Keratinocyte (primary cell): Measurements from ENCODE around the gene TAB2. TPM values are rescaled to one million over a fixed set of nuclear protein-coding genes. Genes with fewer than 3 reads are reported as not detected.

Source experiments
- DNase-seq: peaks from one replicate; pipeline ENCODE4 v3.0.0-alpha.2; 2011; ENCODE audit warnings: low read depth, missing footprints, low spot score
- FAIRE-seq: peaks from 2 replicates; lab custom pipeline; 2011; peaks lifted over from hg19 to GRCh38; lab: Jason Lieb, UNC
- H2AFZ ChIP-seq: 2 replicates; pipeline ENCODE4 v1.6.0; 2012; ENCODE audit warnings: low read length, control low read depth, inconsistent platforms; ENCODE audit not compliant: control insufficient read depth
- H3K27ac ChIP-seq: 2 replicates; pipeline ENCODE4 v1.5.1; 2011; ENCODE audit warnings: low read length; ENCODE audit not compliant: control insufficient read depth, insufficient read depth
- H3K27me3 ChIP-seq: 3 replicates; pipeline ENCODE4 v1.6.0; 2011; ENCODE audit warnings: low read length; ENCODE audit not compliant: control insufficient read depth, insufficient read depth; ENCODE audit errors: extremely low read depth
- H3K36me3 ChIP-seq, 2 experiments: 2 replicates in 1 of 2; 3 replicates in 1 of 2; pipeline ENCODE4 v1.5.1; 2011; ENCODE audit warnings: low read length in 2 of 2, mild to moderate bottlenecking in 1 of 2; ENCODE audit not compliant: control insufficient read depth in 2 of 2, insufficient read depth in 2 of 2; ENCODE audit errors: extremely low read depth in 1 of 2
- H3K4me1 ChIP-seq: 3 replicates; pipeline ENCODE4 v1.5.1; 2011; ENCODE audit warnings: low read length; ENCODE audit not compliant: control insufficient read depth, insufficient read depth; ENCODE audit errors: extremely low read depth
- H3K4me2 ChIP-seq: 3 replicates; pipeline ENCODE4 v1.6.0; 2011; ENCODE audit warnings: low read depth, low read length; ENCODE audit not compliant: control insufficient read depth, insufficient read depth; ENCODE audit errors: extremely low read depth
- H3K4me3 ChIP-seq, 3 experiments: fragments of 200-600 bp in 1 of 3; sonication (generic) in 1 of 3; 2 replicates in 2 of 3; 3 replicates in 1 of 3; pipeline ENCODE4 v1.5.1; 2011 to 2016; ENCODE audit warnings: low read length in 3 of 3, mild to moderate bottlenecking in 3 of 3, control low read depth in 2 of 3, inconsistent platforms in 1 of 3, low read depth in 1 of 3, mixed read lengths in 1 of 3, mixed run types in 1 of 3, moderate library complexity in 1 of 3; ENCODE audit not compliant: control insufficient read depth in 2 of 3, insufficient read depth in 2 of 3; ENCODE audit errors: extremely low read depth in 1 of 3
- H3K79me2 ChIP-seq: 2 replicates; pipeline ENCODE4 v1.6.0; 2012; ENCODE audit warnings: low read length; ENCODE audit not compliant: control insufficient read depth, insufficient read depth
- H3K9ac ChIP-seq: 3 replicates; pipeline ENCODE4 v1.6.0; 2011; ENCODE audit warnings: low read length; ENCODE audit not compliant: control insufficient read depth, insufficient read depth; ENCODE audit errors: extremely low read depth
- H3K9me1 ChIP-seq: 3 replicates; pipeline ENCODE4 v1.6.0; 2011; ENCODE audit warnings: low read length; ENCODE audit not compliant: control insufficient read depth, insufficient read depth; ENCODE audit errors: extremely low read depth
- H3K9me3 ChIP-seq: 2 replicates; pipeline ENCODE4 v1.5.1; 2012; ENCODE audit warnings: low read depth, low read length; ENCODE audit not compliant: control insufficient read depth
- H4K20me1 ChIP-seq: 3 replicates; pipeline ENCODE4 v1.6.0; 2011; ENCODE audit warnings: low read length; ENCODE audit not compliant: control insufficient read depth, insufficient read depth; ENCODE audit errors: extremely low read depth
- CTCF ChIP-seq, 3 experiments: IDR thresholded peaks in 1 of 3; conservative IDR thresholded peaks in 1 of 3; optimal IDR thresholded peaks in 1 of 3; 2 replicates in 2 of 3; 3 replicates in 1 of 3; pipeline versions ENCODE3 to v1.5.1; 2011; ENCODE audit warnings: low read length in 3 of 3, mild to moderate bottlenecking in 3 of 3, moderate library complexity in 2 of 3, control low read depth in 1 of 3, inconsistent platforms in 1 of 3; ENCODE audit not compliant: insufficient read depth in 2 of 3; ENCODE audit errors: extremely low read depth in 1 of 3
- EZH2 ChIP-seq: IDR thresholded peaks from one replicate; pipeline ENCODE4 v1.6.1; 2012; ENCODE audit warnings: inconsistent platforms, mild to moderate bottlenecking, low read length, moderate library complexity
- dilution Hi-C: fragments of 300-500 bp; cut with MboI; formaldehyde crosslinking; loops from one replicate; pipeline ENCODE4 v1.7.0; 2020; ENCODE audit warnings: low sequenced_read_pairs; ENCODE audit not compliant: extremely low pct_ligation_motif_present
- polyA plus RNA-seq, 5 experiments: library from polyadenylated mRNA; depleted of rRNA in 3 of 5; stranded (reverse) in 3 of 5; stranded (forward) in 1 of 5; unstranded in 1 of 5; fragments of >200 nt; gene quantifications; 1 replicate in 1 of 5; 2 replicates in 3 of 5; 3 replicates in 1 of 5; pipeline versions ENCODE4 v1.2.1 to v1.2.3, GENCODE V29; 2011 to 2012; ENCODE audit warnings: missing spikeins in 2 of 5, low read depth in 1 of 5, low replicate concordance in 1 of 5

The TAB2 gene
- polyA plus RNA-seq, 1 donor (not counting 4 experiments of a cell fraction or from before 2014, with no cell fraction given), result 47.5 TPM

- FAIRE-seq (no peak), DNase-seq (no peak)
- Histone ChIP-seq H3K9me3 (peaks cover 4% of the 10 kb centered on the region), H3K27me3 (peaks cover 9% of the 10 kb centered on the region), H4K20me1 (no peaks in the 10 kb centered on the region), H3K27ac (no peak overlapping the region), H3K9ac (no peak overlapping the region), H3K4me3 (no peak overlapping the region), H3K4me2 (no peak overlapping the region), H2AFZ (no peak overlapping the region), H3K36me3 (no peaks in the 10 kb centered on the region), H3K79me2 (no peaks in the 10 kb centered on the region), H3K4me1 (peaks cover 2% of the 10 kb centered on the region), H3K9me1 (no peaks in the 10 kb centered on the region)
- TF ChIP-seq EZH2 (no peak), CTCF (optimal IDR thresholded peaks at IDR 0.05 in 1 of 3, IDR thresholded peaks at IDR 0.05 in 1 of 3, conservative IDR thresholded peaks at IDR 0.05 in 1 of 3; ENCODE audit: extremely low read depth in 1 of 3, insufficient read depth in 2 of 3, low read length in 3 of 3) (peak in 1 of 3 experiments; percentile 8)
- dilution Hi-C loops, result no loop called here
These were observed 129.4 kb downstream of the TAB2 start for GRCh38 chr6:149446791-149447376.

DNA sequence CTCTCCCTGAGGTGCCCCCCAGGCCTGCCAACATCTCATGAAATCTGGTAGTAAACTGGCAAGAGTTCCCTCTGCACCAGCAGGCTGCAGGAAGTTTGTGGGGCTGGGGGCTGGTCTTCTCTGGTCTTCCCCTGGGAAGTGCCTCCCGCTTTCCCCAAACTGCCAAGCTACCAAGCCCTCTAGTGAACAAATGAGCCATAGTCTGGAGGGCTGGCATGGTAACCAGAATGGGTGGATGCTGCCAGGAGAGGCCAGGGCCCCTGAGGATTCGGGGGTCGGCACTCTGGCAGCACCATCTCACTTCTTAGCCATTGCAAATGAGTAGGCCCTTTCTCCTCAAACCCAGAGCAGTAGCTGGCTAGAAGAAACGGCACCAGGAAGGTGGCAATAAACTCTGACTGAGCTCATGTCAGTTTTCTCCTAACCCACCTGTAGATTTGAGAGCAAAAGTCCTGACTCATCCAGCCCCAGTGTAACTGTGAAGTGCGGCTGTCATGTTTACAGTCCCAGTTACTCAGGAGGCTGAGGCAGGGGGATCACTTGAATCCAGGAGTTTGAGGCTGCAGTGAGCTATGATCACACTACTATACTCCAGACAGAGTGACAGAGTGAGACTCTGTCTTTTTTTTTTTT is 131.4 kb downstream of the TAB2 start:
- no peak overlapping the region for H3K9ac ChIP-seq
- dilution Hi-C loops, result no loop called here
- DNase-seq (no peak), FAIRE-seq (no peak)
- H3K27me3 ChIP-seq, result peaks cover 9% of the 10 kb centered on the region
- TF ChIP-seq CTCF (optimal IDR thresholded peaks at IDR 0.05 in 1 of 3, IDR thresholded peaks at IDR 0.05 in 1 of 3, conservative IDR thresholded peaks at IDR 0.05 in 1 of 3; ENCODE audit: extremely low read depth in 1 of 3, insufficient read depth in 2 of 3, low read length in 3 of 3), result no peak
- no peak for TF ChIP-seq EZH2
- H3K4me3 ChIP-seq, result no peak overlapping the region
- H3K4me1 ChIP-seq, result peaks cover 6% of the 10 kb centered on the region
- no peaks in the 10 kb centered on the region for H3K36me3 ChIP-seq
- H2AFZ ChIP-seq, result no peak overlapping the region
- no peaks in the 10 kb centered on the region for H3K79me2 ChIP-seq
- peaks cover 3% of the 10 kb centered on the region for H3K9me3 ChIP-seq
- no peaks in the 10 kb centered on the region for H3K9me1 ChIP-seq
- H3K4me2 ChIP-seq, result no peak overlapping the region
- no peaks in the 10 kb centered on the region for H4K20me1 ChIP-seq
- H3K27ac ChIP-seq, result no peak overlapping the region
